ENCODE data around the gene TOMM34.

TOMM34 gene

DNA sequence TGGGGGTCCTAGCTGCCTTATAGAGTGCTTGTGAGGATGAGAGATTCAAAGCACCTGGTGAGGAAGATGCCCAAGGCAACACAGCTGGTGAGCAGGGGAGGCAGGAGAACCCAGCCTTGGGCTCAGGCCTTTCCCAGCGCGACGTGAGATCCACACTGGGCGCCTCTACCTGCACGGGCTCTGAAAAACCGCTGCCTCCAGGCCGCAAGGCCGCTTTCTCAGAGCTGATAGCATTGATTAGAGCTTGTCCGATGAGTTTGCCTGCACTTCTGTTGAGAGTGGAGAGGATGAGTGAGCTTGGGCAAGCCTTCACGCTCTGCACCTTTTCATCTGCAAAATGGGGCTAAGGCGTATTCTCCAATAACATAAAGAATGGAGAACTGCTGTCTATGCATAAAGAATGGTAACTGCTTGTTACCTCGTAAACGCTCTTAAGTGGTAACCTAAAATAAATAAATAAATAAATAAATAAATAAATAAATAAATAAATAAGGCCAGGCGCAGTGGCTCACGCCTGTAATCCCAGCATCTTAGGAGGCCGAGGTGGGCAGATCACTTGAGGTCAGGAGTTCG, 49.4 kb downstream of the TOMM34 start:
- TF ChIP-seq, protein P1, sequence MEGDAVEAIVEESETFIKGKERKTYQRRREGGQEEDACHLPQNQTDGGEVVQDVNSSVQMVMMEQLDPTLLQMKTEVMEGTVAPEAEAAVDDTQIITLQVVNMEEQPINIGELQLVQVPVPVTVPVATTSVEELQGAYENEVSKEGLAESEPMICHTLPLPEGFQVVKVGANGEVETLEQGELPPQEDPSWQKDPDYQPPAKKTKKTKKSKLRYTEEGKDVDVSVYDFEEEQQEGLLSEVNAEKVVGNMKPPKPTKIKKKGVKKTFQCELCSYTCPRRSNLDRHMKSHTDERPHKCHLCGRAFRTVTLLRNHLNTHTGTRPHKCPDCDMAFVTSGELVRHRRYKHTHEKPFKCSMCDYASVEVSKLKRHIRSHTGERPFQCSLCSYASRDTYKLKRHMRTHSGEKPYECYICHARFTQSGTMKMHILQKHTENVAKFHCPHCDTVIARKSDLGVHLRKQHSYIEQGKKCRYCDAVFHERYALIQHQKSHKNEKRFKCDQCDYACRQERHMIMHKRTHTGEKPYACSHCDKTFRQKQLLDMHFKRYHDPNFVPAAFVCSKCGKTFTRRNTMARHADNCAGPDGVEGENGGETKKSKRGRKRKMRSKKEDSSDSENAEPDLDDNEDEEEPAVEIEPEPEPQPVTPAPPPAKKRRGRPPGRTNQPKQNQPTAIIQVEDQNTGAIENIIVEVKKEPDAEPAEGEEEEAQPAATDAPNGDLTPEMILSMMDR (IDR thresholded peaks at IDR 0.05; ENCODE audit: low read depth, low read length, missing control alignments), result no peak
- H3K4me3 ChIP-seq (ENCODE audit: low read depth, low read length), result peak overlapping the region; percentile 74
- no peak for DNase-seq (ENCODE audit: low read depth)

DNA sequence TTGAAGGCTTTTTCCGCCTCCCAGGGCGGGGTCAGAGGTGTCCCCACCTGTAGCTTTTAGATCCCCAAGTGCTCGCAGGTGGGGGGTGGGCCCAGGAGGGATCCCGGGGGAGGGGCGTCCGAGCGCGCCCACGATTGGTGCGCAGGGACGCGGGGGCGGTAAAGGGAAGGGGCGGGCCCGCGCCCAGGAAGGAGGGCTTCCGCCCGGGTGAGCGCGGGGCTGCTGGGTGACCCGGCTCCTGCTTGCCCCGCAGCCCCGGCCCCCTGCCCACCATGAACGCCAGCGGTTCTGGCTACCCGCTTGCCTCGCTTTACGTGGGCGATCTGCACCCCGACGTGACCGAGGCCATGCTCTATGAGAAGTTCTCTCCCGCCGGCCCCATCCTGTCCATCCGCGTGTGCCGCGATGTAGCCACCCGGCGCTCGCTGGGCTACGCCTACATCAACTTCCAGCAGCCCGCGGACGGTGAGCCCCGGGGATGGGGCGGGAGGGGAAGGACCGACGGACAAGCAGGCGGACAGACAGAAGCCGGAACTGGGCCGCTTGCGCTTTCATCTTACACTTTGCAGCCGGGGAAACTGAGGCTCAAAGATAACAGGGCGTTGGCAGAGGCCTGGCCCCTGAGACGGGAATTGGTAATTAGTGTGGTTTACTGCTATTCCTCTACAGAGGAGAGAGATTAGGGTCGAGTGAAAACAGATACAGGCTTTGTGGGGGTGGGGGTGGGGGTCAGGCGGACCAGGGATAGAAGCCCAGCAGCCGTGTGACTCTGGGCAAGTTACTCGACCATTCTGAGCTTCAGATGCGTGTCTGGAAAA, 50.1 kb downstream of the TOMM34 start, which contains the start of gene PABPC1L:
Gene PABPC1L, plus strand, starts transcription at position 189 of the 818 bp plus-strand sequence. Its CDS starts 84 bp downstream, at position 273.
- peak within 1 kb of the TSS; percentile 74 for H3K4me3 ChIP-seq (ENCODE audit: low read depth, low read length)
- no peak for DNase-seq (ENCODE audit: low read depth)
- TF ChIP-seq, protein P1 (IDR thresholded peaks at IDR 0.05; ENCODE audit: low read depth, low read length, missing control alignments), result no peak

DNA sequence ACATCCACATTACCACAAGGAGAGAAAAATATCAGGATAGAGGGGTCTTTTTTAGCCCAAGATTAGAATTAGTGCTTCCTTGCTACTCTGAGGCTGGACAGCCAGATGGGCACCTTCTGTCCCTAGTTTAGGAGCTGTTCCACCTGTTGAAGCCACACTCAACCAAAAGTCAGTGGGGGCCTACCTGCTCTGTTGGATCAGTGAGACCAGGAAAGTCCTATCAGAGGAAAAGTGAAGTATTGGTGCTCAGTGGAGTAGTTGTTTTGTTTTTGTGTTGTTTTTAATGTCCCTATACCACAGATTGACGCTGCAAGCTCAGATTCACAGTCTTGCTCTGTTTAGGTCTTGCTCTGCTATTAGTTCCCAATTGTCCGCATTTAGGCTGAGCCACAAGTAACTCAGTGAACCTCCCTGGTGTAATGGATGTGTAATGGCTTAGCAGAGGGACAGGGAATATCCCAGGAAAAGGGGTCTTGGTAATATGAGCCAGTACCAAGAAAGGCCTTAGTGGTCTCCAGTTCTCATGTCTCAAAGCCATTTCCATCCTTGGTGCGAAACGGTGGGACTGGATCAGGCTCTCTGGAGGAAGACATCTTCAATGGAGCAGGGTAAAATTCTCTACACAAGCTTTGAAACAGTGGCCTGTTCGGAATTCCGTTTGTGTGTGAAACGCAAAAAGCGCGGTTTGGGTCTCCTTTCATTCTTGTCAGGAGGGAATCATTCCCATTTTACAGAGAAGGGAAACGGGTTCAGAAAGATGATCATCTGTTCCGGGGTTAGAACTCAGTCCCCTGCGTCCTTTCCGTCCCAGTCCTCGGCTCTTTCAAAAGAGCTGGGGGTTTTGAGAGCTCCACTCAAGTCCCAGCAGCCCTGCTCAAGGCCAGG, 51.0 kb downstream of the TOMM34 start:
- no peak for DNase-seq (ENCODE audit: low read depth)
- H3K4me3 ChIP-seq (ENCODE audit: low read depth, low read length), result peak overlapping the region; percentile 74

DNA sequence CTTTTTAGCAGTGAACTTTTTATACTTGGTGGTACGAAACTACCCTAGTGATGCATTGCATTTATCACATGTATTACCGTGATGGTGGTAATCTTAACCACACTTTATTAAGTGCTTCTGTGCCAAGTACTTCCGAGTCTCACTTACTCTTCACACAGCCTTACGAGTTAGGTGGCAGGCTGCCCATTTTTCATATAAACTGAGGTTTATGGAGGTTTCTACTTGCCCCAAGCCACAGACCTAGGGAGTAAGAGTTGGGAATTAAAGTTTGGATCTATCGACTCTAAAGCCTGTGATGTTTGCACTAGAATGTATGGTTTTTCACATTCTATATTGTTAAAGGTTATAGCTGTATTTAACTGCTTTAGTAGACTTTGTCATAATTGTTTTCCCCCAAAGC, 55.8 kb downstream of the TOMM34 start:
- H3K4me3 ChIP-seq (ENCODE audit: low read depth, low read length), result no peak overlapping the region
- TF ChIP-seq, protein P1 (IDR thresholded peaks at IDR 0.05; ENCODE audit: low read depth, low read length, missing control alignments), result no peak
- DNase-seq (ENCODE audit: low read depth), result no peak

More for the DNA sequence above, 51.0 kb downstream of the TOMM34 start:
- TF ChIP-seq, protein P1 (IDR thresholded peaks at IDR 0.05; ENCODE audit: low read depth, low read length, missing control alignments), result no peak

DNA sequence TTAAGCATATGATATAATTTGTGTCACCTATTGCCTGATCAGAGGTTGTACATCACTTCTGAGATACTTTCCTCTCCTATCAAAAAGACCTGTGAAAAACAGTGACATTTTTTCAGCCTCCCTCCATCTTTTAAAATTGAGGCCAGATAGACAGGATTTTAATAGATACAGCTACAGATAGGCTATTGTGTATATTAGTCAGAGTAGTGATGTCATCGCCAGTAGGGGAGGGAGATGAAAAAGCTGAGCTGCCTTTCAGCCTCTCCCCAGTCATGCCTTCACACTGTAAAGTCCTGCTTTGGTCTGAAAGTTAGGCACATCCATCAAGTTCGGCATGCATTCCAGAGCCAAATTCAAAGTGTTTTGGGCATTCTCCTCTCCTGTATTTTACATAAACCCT, 58.2 kb downstream of the TOMM34 start:
- no peak for DNase-seq (ENCODE audit: low read depth)
- TF ChIP-seq, protein P1 (IDR thresholded peaks at IDR 0.05; ENCODE audit: low read depth, low read length, missing control alignments), result no peak
- H3K4me3 ChIP-seq (ENCODE audit: low read depth, low read length), result no peak overlapping the region

DNA sequence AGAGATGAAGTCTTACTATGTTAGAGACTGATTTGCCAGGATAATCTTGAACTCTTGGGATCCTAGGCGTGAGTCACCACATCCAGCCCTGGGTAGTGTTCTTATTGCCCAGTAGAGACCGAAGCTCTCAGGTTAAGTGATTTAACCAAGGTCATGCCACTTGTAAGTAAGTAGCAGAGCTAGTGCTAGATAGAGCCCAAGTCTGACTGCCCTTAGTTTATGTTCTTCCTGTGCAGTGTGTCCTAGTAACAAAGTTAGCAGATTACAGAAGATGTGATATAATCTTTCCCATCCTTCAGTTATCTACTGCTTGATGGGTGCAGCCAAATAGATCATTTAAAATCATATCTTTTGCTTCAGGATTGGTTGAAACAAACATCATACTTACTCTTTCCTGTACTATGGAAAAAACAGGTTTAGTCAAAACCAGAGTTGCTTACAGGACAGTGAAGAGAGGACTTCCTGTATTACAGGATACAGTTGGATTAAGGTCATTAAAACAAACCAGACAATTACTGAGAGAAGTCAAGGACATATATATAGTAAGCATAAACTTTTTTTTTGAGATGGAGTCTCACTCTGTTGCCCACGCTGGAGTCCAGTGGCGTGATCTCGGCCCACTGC, 59.9 kb downstream of the TOMM34 start:
- H3K4me3 ChIP-seq (ENCODE audit: low read depth, low read length), result no peak overlapping the region
- TF ChIP-seq, protein P1 (IDR thresholded peaks at IDR 0.05; ENCODE audit: low read depth, low read length, missing control alignments), result no peak
- DNase-seq (ENCODE audit: low read depth), result no peak
